ENCODE measurements around the gene RGR.

DNA sequence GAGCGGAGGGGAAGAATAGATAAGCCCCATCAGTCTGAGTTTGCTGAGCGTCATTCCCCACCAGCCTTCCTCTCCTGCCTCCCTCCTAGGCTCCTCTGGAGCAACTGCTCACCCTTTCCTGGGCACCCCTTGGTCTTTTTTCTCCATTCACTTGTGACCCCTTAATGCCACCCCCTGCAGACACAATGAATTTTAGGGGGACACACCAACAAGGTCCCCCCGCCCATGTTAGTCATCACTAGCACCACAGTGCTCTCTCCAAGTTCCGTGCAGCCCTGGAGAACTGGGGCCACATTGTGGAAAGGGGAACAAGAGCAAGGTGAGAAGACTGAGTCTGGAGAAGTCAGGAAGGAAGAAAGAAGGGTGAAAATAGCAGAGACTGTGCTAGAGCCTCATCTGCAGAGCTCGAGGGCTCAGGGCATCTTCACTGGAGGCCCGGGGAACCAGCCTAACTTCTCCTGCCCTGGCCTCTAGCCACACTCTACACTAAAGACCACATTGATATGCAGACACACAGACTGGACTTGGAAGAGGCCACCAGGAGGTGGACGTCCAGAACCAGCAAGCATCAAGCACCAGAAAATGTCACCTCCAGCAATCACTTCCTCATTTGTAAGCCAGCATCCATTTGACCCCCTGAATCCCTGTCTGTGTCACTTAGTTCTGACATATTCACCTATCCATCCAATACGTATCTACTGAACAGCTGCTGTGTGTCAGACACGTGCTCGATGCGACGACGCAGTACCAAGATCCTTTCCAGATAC is 17.5 kb downstream of the RGR start:
- peak; percentile 77 for TF ChIP-seq SPI1 (IDR thresholded peaks at IDR 0.05; ENCODE audit: low read depth, low read length)
- TF ChIP-seq TAF1 (IDR thresholded peaks at IDR 0.05; ENCODE audit: low read depth, low read length), result no peak

All from GM12891 (cell line).